GM21723 (cell line): ENCODE measurements around the gene LYSMD4.
"Not testable (repeated sequence)": the region's sequence is repeated elsewhere in the genome, so short reads cannot be mapped to it uniquely, and the experiment has no call there.

ENCODE experiments used
- ATAC-seq: cut with Tn5 transposase; IDR thresholded peaks from one replicate; pipeline ENCODE4 v1.9.1; 2021; ENCODE audit warnings: mild to moderate bottlenecking, moderate library complexity; ENCODE audit not compliant: unreplicated experiment

Gene LYSMD4

GRCh38 chr15:99733268-99734039 lies at the start of gene LYSMD4:
TSS of gene LYSMD4 (minus strand) at chr15:99733437. CDS start at chr15:99731999, 1,438 bp downstream.
- peak; percentile 99 for ATAC-seq

GRCh38 chr15:99782029-99782428 lies 48.8 kb upstream of the LYSMD4 start:
- not testable (repeated sequence) for ATAC-seq

GRCh38 chr15:99777144-99777543 lies 43.9 kb upstream of the LYSMD4 start:
- ATAC-seq = no peak

DNA sequence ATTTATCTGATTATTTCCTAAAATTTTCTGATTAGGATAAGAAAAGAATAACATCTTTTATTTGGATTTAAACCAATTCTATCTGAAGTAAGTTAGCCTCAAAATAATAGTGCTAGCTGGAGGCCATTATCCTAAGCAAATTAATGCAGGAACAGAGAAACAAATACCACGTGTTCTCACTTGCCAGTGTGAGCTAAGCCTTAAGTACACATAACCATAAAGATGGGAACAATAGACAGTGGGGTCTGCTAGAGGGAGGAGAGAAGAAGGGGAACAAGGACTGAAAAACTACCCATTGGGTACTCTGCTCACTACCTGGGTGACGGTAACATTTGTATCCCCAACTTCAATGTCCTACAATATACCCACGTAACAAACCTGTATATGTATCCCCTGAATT lies 31.3 kb upstream of the LYSMD4 start:
- no peak for ATAC-seq

- ATAC-seq = no peak
Observed at GRCh38 chr15:99763827-99764226, 30.6 kb upstream of the LYSMD4 start.

- no peak for ATAC-seq
Observed at GRCh38 chr15:99762288-99762687, 29.1 kb upstream of the LYSMD4 start.

- peak; percentile 96 for ATAC-seq
Observed at GRCh38 chr15:99755692-99756409, 22.6 kb upstream of the LYSMD4 start.

- ATAC-seq = no peak
Observed at GRCh38 chr15:99753066-99753465, 19.8 kb upstream of the LYSMD4 start.

DNA sequence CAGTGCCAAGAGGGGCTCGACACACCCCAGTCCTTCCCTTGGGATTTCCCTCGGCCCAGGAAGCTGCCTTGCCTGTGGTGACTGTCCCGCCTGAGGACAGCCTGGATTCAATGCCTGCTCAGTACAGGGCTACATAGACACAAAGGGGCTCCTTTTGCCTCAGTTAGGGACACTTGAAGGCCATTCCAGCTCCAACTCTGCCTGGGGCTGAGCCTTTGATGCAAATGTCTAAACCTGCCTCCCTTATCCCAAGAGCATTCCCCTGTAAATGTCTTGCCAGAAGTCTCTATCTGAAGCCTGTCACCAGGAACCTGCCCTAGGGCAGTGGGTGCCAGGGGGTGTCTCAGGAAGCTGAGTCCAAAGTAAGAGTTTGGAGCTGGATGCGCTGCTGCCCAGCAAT lies 19.3 kb upstream of the LYSMD4 start:
- ATAC-seq = no peak

- ATAC-seq = not testable (repeated sequence)
Observed at GRCh38 chr15:99750326-99750725, 17.1 kb upstream of the LYSMD4 start.

- no peak for ATAC-seq
Observed at GRCh38 chr15:99749386-99749785, 16.1 kb upstream of the LYSMD4 start.

- ATAC-seq = no peak
Observed at GRCh38 chr15:99745370-99746086, 12.3 kb upstream of the LYSMD4 start.

DNA sequence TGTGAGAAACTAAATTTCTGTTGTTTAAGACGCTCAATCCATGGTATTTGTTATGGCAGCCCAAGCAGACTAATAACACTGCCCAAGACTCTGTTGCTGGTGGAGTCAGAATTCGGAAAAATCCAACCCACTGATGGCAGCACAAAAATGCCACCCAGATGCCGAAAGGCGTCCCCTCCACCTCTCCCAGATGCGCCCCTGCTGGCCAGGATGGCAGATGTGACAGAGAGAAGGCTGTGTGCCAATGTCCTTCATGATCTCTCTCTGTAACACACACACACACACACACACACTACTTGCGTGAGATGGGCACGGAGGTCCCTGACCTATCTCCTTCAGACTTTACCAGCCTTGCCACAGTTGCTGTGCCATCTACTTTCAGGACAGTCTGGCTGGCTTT lies 10.9 kb upstream of the LYSMD4 start:
- no peak for ATAC-seq

- no peak for ATAC-seq
Observed at GRCh38 chr15:99741835-99742234, 8.6 kb upstream of the LYSMD4 start.

DNA sequence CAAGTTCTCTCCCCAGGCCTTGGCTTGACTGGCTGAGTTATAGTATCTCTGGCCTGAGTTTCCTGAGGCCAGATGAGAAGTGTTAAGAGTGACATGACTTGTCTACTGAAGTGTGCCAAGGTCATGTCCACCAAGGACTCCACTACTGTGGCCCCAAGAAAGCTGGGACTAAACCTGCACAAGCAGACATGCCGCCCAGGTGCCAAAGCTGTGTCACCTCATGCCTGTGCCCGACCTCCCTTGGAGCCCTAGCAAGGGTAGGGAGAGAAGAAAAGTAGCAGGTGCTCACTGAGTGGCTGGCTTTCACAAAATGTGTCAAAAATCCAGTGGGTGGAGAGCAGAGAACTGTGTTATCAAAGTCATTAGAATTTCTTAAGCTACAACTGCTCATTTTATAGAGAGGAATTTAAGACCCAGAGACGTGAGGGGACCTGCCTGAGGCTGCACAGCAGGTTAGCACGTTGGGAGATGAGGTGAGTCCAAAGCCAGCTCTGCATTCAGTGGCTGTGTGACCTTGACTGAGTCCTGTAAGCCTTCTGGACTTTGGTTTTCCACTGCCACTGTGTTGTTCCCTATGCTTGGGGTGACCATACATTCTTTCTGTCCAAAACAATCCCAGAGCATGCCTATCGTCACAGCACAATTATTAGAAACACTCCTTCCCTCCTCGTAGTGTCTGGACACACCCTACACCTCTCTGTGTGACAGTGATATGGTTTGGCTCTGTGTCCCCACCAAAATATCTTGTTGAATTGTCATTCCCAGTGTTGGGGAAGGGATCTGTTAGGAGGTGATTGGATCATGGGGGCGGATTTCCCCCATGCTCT lies 5.0 kb upstream of the LYSMD4 start:
- ATAC-seq = no peak

DNA sequence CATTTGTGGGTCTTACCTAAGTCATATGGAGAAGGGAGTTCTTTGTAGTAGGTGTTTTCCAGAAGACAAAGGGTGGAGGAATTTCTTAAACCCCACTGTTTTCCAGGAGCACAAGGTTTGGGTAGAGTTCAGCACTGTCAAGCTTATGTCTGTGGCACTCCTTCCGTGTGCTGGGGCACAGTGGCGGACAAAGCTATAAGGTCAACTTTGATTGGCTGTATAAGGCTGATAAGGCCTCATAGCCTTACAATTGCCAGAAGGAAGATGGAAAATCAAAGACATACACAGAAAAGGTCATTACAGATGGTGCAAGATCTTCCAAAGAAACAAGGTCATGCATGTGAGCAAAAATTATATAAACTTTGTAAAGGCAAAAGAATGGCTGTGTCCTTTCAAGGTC lies 3.5 kb upstream of the LYSMD4 start:
- no peak for ATAC-seq

GRCh38 chr15:99735868-99736267 lies 2.6 kb upstream of the LYSMD4 start:
- ATAC-seq = no peak

- no peak for ATAC-seq
Observed at GRCh38 chr15:99734575-99734974, 1.3 kb upstream of the LYSMD4 start.

GRCh38 chr15:99734040-99734291 lies 729 bp upstream of the LYSMD4 start:
- ATAC-seq = not testable (repeated sequence)

DNA sequence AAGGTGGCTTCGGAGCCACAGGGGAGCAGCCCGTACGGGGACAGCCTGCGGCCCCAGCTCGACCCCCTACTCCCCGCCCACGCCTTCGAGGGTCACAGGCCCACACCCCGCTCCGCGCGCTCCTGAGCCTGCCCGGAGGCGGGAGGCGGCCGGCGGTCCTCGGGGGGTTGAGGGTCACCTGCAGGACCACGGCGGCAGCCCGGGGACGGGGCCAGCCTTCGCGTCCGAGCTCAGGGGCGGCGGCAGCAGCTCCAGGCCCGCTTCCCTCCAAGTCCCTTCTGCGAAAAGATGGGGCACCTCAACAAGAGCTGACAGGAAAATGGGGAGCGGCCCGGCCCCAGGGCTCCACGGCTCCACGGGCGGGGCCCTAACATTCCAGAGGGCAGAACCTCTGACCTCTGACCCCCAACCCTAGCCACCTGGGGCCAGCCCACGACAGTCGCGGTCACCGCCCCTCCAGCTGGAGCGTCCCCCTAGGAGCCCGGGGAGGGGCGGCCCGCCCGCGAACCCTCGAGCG lies 428 bp downstream of the LYSMD4 start:
- ATAC-seq = peak; percentile 53
